HG03575 (cell line): ENCODE measurements around the gene FOXM1.
"Not testable (repeated sequence)": the region's sequence is repeated elsewhere in the genome, so short reads cannot be mapped to it uniquely, and the experiment has no call there.

Experiments
- ATAC-seq: cut with Tn5 transposase; IDR thresholded peaks from one replicate; pipeline ENCODE4 v1.9.1; 2021; ENCODE audit not compliant: unreplicated experiment, insufficient number of reproducible peaks, low FRiP score; ENCODE audit errors: extremely low read depth

The FOXM1 gene

GRCh38 chr12:2890001-2890387 is 13.0 kb upstream of the FOXM1 start:
- ATAC-seq = no peak

GRCh38 chr12:2886768-2887450 is 9.9 kb upstream of the FOXM1 start:
- ATAC-seq = no peak

- ATAC-seq = no peak
Observed at GRCh38 chr12:2884810-2885209, 7.8 kb upstream of the FOXM1 start.

- no peak for ATAC-seq
Observed at GRCh38 chr12:2879853-2880252, 2.9 kb upstream of the FOXM1 start.

- ATAC-seq = no peak
Observed at GRCh38 chr12:2877953-2878732, 1.2 kb upstream of the FOXM1 start.

GRCh38 chr12:2876431-2877046 is 435 bp downstream of the FOXM1 start:
- no peak for ATAC-seq

- not testable (repeated sequence) for ATAC-seq
Observed at GRCh38 chr12:2868986-2869632, 7.9 kb downstream of the FOXM1 start.

- ATAC-seq = no peak
Observed at GRCh38 chr12:2864198-2864597, 12.8 kb downstream of the FOXM1 start.

GRCh38 chr12:2863402-2863801 is 13.6 kb downstream of the FOXM1 start:
- not testable (repeated sequence) for ATAC-seq

- ATAC-seq = no peak
Observed at GRCh38 chr12:2862876-2863275, 14.1 kb downstream of the FOXM1 start.

- no peak for ATAC-seq
Observed at GRCh38 chr12:2860170-2860569, 16.8 kb downstream of the FOXM1 start.

- no peak for ATAC-seq
Observed at GRCh38 chr12:2858944-2859421, 18.0 kb downstream of the FOXM1 start.

- no peak for ATAC-seq
Observed at GRCh38 chr12:2858334-2858733, 18.6 kb downstream of the FOXM1 start.

GRCh38 chr12:2857576-2857975 is 19.4 kb downstream of the FOXM1 start:
- ATAC-seq = no peak

- ATAC-seq = no peak
Observed at GRCh38 chr12:2857021-2857431, 19.9 kb downstream of the FOXM1 start, which contains the start of gene TEX52. TSS of gene TEX52 (minus strand) at chr12:2857039. CDS start at chr12:2857026, 13 bp downstream.

- no peak for ATAC-seq
Observed at GRCh38 chr12:2856051-2856450, 20.9 kb downstream of the FOXM1 start.

GRCh38 chr12:2855546-2855945 is 21.4 kb downstream of the FOXM1 start:
- ATAC-seq = no peak

GRCh38 chr12:2854669-2855453 is 22.1 kb downstream of the FOXM1 start:
- ATAC-seq = no peak

GRCh38 chr12:2853626-2854025 is 23.3 kb downstream of the FOXM1 start:
- ATAC-seq = no peak
